HepG2 (cell line): ENCODE results near the gene MYO3A. TPM values are rescaled to one million over a fixed set of nuclear protein-coding genes. Genes with fewer than 3 reads are reported as not detected.

Experiments
- ATAC-seq: fragments of 200-7000 bp; cut with Tn5 transposase; 3 replicates; pipeline ENCODE4 v1.9.1; 2020; ENCODE audit warnings: mild to moderate bottlenecking, moderate library complexity
- BruUV-seq: library from RNA; stranded (reverse); fragments of 400-500 nt; replicated peaks from 2 replicates; lab custom pipeline; 2021; lab: Mats Ljungman, UMichigan
- CTCF ChIA-PET: fragments of 300-600 bp; formaldehyde crosslinking; extraction: SDS; loops from one replicate; lab custom pipeline; 2021; ENCODE audit warnings: low total read pairs, inconsistent platforms, low intra/inter-chr PET ratio; lab: Yijun Ruan, JAX
- POLR2A ChIA-PET: fragments of 350-600 bp; sonication (Branson Sonifier 250); formaldehyde crosslinking; loops from one replicate; lab custom pipeline; 2020; ENCODE audit warnings: antibody characterized with exemption, inconsistent platforms; lab: Yijun Ruan, JAX
- DNase-seq: peaks from one replicate; pipeline ENCODE4 v3.0.0-alpha.2; 2015; ENCODE audit warnings: low spot score
- FAIRE-seq: peaks from 3 replicates; lab custom pipeline; 2011; peaks lifted over from hg19 to GRCh38; lab: Jason Lieb, UNC
- H2AFZ ChIP-seq: one replicate; pipeline ENCODE4 v1.6.1; 2011; ENCODE audit warnings: low read length, inconsistent platforms
- H3K27ac ChIP-seq: fragments of 300-600 bp; 3 replicates; pipeline ENCODE4 v1.8.0; 2011; ENCODE audit warnings: mixed run types, mild to moderate bottlenecking, mixed read lengths, low read length, inconsistent platforms; ENCODE audit not compliant: insufficient read depth; ENCODE audit errors: extremely low read length
- H3K27me3 ChIP-seq, 2 experiments: fragments of 200-600 bp in 1 of 2; 2 replicates in 1 of 2; 3 replicates in 1 of 2; pipeline versions ENCODE4 v1.6.0 to v1.8.0; 2011; ENCODE audit warnings: low read length in 2 of 2, mild to moderate bottlenecking in 2 of 2, moderate library complexity in 2 of 2, inconsistent platforms in 1 of 2; ENCODE audit not compliant: insufficient read depth in 2 of 2, control insufficient read depth in 1 of 2
- H3K36me3 ChIP-seq, 2 experiments: fragments of 200-600 bp in 1 of 2; replicated peaks in 1 of 2; 2 replicates in 1 of 2; 3 replicates in 1 of 2; pipeline versions ENCODE4 v1.5.1 to v1.8.0; 2011; ENCODE audit warnings: low read length in 2 of 2, inconsistent platforms in 1 of 2; ENCODE audit not compliant: insufficient read depth in 2 of 2, control insufficient read depth in 1 of 2
- H3K4me1 ChIP-seq: 2 replicates; pipeline ENCODE4 v1.5.1; 2012; ENCODE audit warnings: low read length, inconsistent platforms; ENCODE audit not compliant: insufficient read depth
- H3K4me2 ChIP-seq: 2 replicates; pipeline ENCODE4 v1.6.0; 2011; ENCODE audit warnings: low read depth, low read length, inconsistent platforms
- H3K4me3 ChIP-seq, 3 experiments: fragments of 200-600 bp in 1 of 3; sonication (generic), shearing (Covaris generic) in 1 of 3; replicated peaks in 1 of 3; 2 replicates each; pipeline ENCODE4 v1.5.1; 2011 to 2016; ENCODE audit warnings: low read length in 3 of 3, inconsistent platforms in 2 of 3, low read depth in 2 of 3, mild to moderate bottlenecking in 2 of 3, control low read depth in 1 of 3, mixed read lengths in 1 of 3; ENCODE audit not compliant: insufficient read depth in 1 of 3
- H3K79me2 ChIP-seq: one replicate; pipeline ENCODE4 v1.6.1; 2011; ENCODE audit warnings: low read length, inconsistent platforms; ENCODE audit not compliant: insufficient read depth
- H3K9ac ChIP-seq: 2 replicates; pipeline ENCODE4 v1.6.0; 2011; ENCODE audit warnings: mild to moderate bottlenecking, low read depth, low read length, inconsistent platforms; ENCODE audit not compliant: insufficient read depth
- H3K9me3 ChIP-seq: 2 replicates; pipeline ENCODE4 v1.5.1; 2012; ENCODE audit warnings: mild to moderate bottlenecking, low read length
- H4K20me1 ChIP-seq: 2 replicates; pipeline ENCODE4 v1.6.0; 2011; ENCODE audit warnings: inconsistent platforms, mild to moderate bottlenecking, low read length, moderate library complexity; ENCODE audit not compliant: insufficient read depth
- CBX5 ChIP-seq: sonication (generic); formaldehyde crosslinking; IDR thresholded peaks from 2 replicates; pipeline ENCODE4 v1.4.0; 2020; ENCODE audit warnings: missing genetic modification reagents, borderline replicate concordance
- CC2D1A ChIP-seq: sonication (generic); formaldehyde crosslinking; IDR thresholded peaks from 2 replicates; pipeline ENCODE4 v1.8.1; 2023; ENCODE audit warnings: mild to moderate bottlenecking, missing genetic modification reagents
- DNMT3B ChIP-seq: conservative IDR thresholded peaks from 2 replicates; pipeline ENCODE4 v1.6.1; 2016; ENCODE audit warnings: missing biosample characterization, control low read depth
- GMEB1 ChIP-seq: sonication (generic); formaldehyde crosslinking; IDR thresholded peaks from 2 replicates; pipeline ENCODE4 v1.5.1; 2020; ENCODE audit warnings: missing genetic modification reagents, mild to moderate bottlenecking, borderline replicate concordance
- MAFF ChIP-seq: IDR thresholded peaks from 2 replicates; pipeline ENCODE4 v1.6.1; 2011; ENCODE audit warnings: low read depth, low read length, improper control_type of control experiment
- MAFK ChIP-seq, 2 experiments: IDR thresholded peaks in 1 of 2; conservative IDR thresholded peaks in 1 of 2; 2 replicates each; pipeline ENCODE4 v1.6.1; 2011; ENCODE audit warnings: improper control_type of control experiment in 2 of 2, low read length in 2 of 2
- MBD4 ChIP-seq: IDR thresholded peaks from 2 replicates; pipeline ENCODE4 v1.6.1; 2012; ENCODE audit warnings: low read length, inconsistent platforms, borderline replicate concordance
- NONO ChIP-seq, 2 experiments: fragments of 450-650 bp in 1 of 2; sonication (generic) in 1 of 2; formaldehyde crosslinking in 1 of 2; IDR thresholded peaks in 1 of 2; conservative IDR thresholded peaks in 1 of 2; 2 replicates each; pipeline versions ENCODE4 v1.6.1 to v1.8.0; 2017 to 2022; ENCODE audit warnings: mild to moderate bottlenecking in 1 of 2, missing genetic modification reagents in 1 of 2, moderate library complexity in 1 of 2
- ZFP1 ChIP-seq: IDR thresholded peaks from 2 replicates; pipeline ENCODE4 v1.6.1; 2016
- ZNF350 ChIP-seq: sonication (generic); formaldehyde crosslinking; IDR thresholded peaks from 2 replicates; pipeline ENCODE4 v1.4.0; 2020; ENCODE audit warnings: mild to moderate bottlenecking, low read depth, missing genetic modification reagents, borderline replicate concordance
- ZNF678 ChIP-seq: sonication (generic); formaldehyde crosslinking; IDR thresholded peaks from 2 replicates; pipeline ENCODE4 v1.4.0; 2020; ENCODE audit warnings: mild to moderate bottlenecking, missing genetic modification reagents
- ZNF746 ChIP-seq: sonication (generic); formaldehyde crosslinking; IDR thresholded peaks from 2 replicates; pipeline ENCODE4 v1.8.0; 2022; ENCODE audit warnings: mild to moderate bottlenecking, missing genetic modification reagents
- WGBS: methylation state at CpG from one replicate; pipeline ENCODE4 v1.1.6; 2017; ENCODE audit warnings: low lambda C conversion rate; 5-methylcytosine and 5-hydroxymethylcytosine counted together
- in situ Hi-C: cut with HindIII; loops from 2 replicates; pipeline ENCODE4 v1.10.0; 2017; ENCODE audit warnings: low pct_unique_long_range_greater_than_20kb; ENCODE audit not compliant: extremely low pct_ligation_motif_present
- intact Hi-C: fragments of 100-400 bp; cut with micrococcal nuclease; formaldehyde crosslinking; loops from one replicate; pipeline ENCODE4 v1.10.0; 2022; ENCODE audit not compliant: unreplicated experiment
- polyA plus RNA-seq, 8 experiments: library from polyadenylated mRNA; depleted of rRNA in 3 of 8; stranded (reverse) in 7 of 8; unstranded in 1 of 8; fragments of >200 nt; fragmentation: Illumina TruSeq in 4 of 8; extraction: Trizol in 4 of 8; gene quantifications; 2 replicates each; pipeline versions ENCODE4 v1.2.1 to v1.2.3, GENCODE V29; 2011 to 2016; ENCODE audit warnings: low read depth in 4 of 8, missing spikeins in 1 of 8, mixed read lengths in 1 of 8; ENCODE audit not compliant: insufficient read depth in 1 of 8
- total RNA-seq, 5 experiments: library from RNA; depleted of rRNA; stranded (reverse); fragments of >200 nt; fragmentation: Illumina TruSeq; extraction: Trizol; gene quantifications; 2 replicates each; pipeline ENCODE4 v1.2.3, GENCODE V29; 2016; ENCODE audit warnings: low read depth in 1 of 5

The MYO3A gene
- total and polyA plus RNA-seq, 2 of the 13 experiments (the other 11 are each of a cell fraction or from before 2014, with no cell fraction given): not detected

GRCh38 chr10:25959540-25960232, 25.7 kb downstream of the MYO3A start:
- H3K4me3 ChIP-seq: no peak overlapping the region
- H3K9ac ChIP-seq: no peak overlapping the region
- H3K36me3 ChIP-seq: no peaks in the 10 kb centered on the region
- no peaks in the 10 kb centered on the region for H3K27me3 ChIP-seq
- FAIRE-seq (no peak), DNase-seq (no peak), ATAC-seq (no peak)
- no peak overlapping the region for H2AFZ ChIP-seq
- BruUV-seq: no TSS peak
- H4K20me1 ChIP-seq: no peaks in the 10 kb centered on the region
- CTCF ChIA-PET: no interaction called here
- H3K9me3 ChIP-seq: no peaks in the 10 kb centered on the region
- TF ChIP-seq CBX5 (CRISPR knock-in tag) (no peak), MAFF (peak; percentile 72), GMEB1 (no peak), MAFK (conservative IDR thresholded peaks at IDR 0.05 in 1 of 2, IDR thresholded peaks at IDR 0.05 in 1 of 2; ENCODE audit: low read length in 2 of 2) (peak; percentile 67 to 81; a peak in 3 of 4 replicates), ZFP1 (CRISPR knock-in tag) (no peak), CC2D1A (CRISPR knock-in tag) (no peak), ZNF678 (CRISPR knock-in tag) (no peak), MBD4 (no peak), ZNF350 (CRISPR knock-in tag) (no peak), ZNF746 (no peak), NONO (IDR thresholded peaks at IDR 0.05) (no peak), NONO (CRISPR knock-in tag; conservative IDR thresholded peaks at IDR 0.05) (no peak), DNMT3B (CRISPR knock-in tag) (no peak)
- in situ Hi-C loops (no loop called here), intact Hi-C loops (no loop called here)
- 0% methylated on average over 3 of the region's 3 CpGs for WGBS
- no peaks in the 10 kb centered on the region for H3K4me1 ChIP-seq
- no peak overlapping the region for H3K4me2 ChIP-seq
- H3K79me2 ChIP-seq: no peaks in the 10 kb centered on the region
- POLR2A ChIA-PET: no interaction called here
- no peak overlapping the region for H3K27ac ChIP-seq
